H1 (cell line): ENCODE data around the gene NEK9.

Experiments
- EZH2 ChIP-seq: fragments of 200-600 bp; sonication (generic); IDR thresholded peaks from 2 replicates; pipeline ENCODE4 v1.7.1; 2012; ENCODE audit warnings: low read depth, mild to moderate bottlenecking, moderate library complexity, low read length, inconsistent platforms; ENCODE audit not compliant: severe bottlenecking
- TAF1 ChIP-seq: IDR thresholded peaks from 2 replicates; pipeline ENCODE4 v1.6.1; 2011; ENCODE audit warnings: mild to moderate bottlenecking, low read depth, low read length
- TF ChIP-seq, protein P1 (sequence below): IDR thresholded peaks from 2 replicates; pipeline ENCODE4 v1.6.1; 2012; ENCODE audit warnings: low read length, inconsistent platforms

DNA sequence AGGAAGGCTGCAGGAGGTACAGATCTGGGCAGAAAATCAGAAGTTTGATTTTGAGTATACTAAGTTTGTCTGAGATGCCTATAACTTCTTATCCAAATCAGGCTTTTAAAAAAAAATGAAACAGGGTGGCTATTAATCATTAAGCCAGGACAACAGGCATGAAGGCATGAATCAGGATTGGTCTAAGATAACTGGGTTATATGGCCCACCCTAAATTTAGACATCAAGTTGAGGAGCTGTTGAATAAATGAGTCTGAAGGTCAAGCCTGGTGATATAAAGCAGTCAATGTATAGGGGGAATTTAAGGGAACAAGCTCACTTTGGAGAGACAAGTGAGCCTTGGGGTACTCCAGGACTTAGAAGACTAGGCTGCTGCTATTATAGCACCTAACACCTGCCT, 28.6 kb downstream of the NEK9 start:
- TF ChIP-seq, protein P1, sequence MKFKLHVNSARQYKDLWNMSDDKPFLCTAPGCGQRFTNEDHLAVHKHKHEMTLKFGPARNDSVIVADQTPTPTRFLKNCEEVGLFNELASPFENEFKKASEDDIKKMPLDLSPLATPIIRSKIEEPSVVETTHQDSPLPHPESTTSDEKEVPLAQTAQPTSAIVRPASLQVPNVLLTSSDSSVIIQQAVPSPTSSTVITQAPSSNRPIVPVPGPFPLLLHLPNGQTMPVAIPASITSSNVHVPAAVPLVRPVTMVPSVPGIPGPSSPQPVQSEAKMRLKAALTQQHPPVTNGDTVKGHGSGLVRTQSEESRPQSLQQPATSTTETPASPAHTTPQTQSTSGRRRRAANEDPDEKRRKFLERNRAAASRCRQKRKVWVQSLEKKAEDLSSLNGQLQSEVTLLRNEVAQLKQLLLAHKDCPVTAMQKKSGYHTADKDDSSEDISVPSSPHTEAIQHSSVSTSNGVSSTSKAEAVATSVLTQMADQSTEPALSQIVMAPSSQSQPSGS = no peak
- no peak for TF ChIP-seq TAF1
- no peak for TF ChIP-seq EZH2
